K562 (cell line): ENCODE results near the gene SERPINE1. TPM values are rescaled to one million over a fixed set of nuclear protein-coding genes. Genes with fewer than 3 reads are reported as not detected.
A peak's percentile ranks its signal among the peaks of the same experiment; 100 is the strongest.

ENCODE experiments used
- ADNP ChIP-seq: fragments of 200-800 bp; sonication (Bioruptor generic); IDR thresholded peaks from 2 replicates; pipeline ENCODE4 v1.6.1; 2016; ENCODE audit warnings: missing genetic modification characterization, missing compliant biosample characterization
- ARID2 ChIP-seq: fragments of 450-650 bp; IDR thresholded peaks from 2 replicates; pipeline ENCODE4 v1.6.1; 2017; ENCODE audit warnings: antibody characterized with exemption, mild to moderate bottlenecking
- CHCHD3 ChIP-seq: fragments of 250-450 bp; sonication (Bioruptor Pico); IDR thresholded peaks from 2 replicates; pipeline ENCODE4 v2.1.2; 2022; ENCODE audit warnings: mild to moderate bottlenecking
- CUX1 ChIP-seq: fragments of 200-800 bp; sonication (Bioruptor generic); IDR thresholded peaks from 2 replicates; pipeline ENCODE4 v1.6.1; 2016; ENCODE audit warnings: missing genetic modification characterization, missing compliant biosample characterization
- FOXO4 ChIP-seq: fragments of 450-650 bp; formaldehyde crosslinking; IDR thresholded peaks from 2 replicates; pipeline ENCODE4 v1.4.0; 2020; ENCODE audit warnings: mild to moderate bottlenecking, moderate library complexity
- KDM4B ChIP-seq, 2 experiments: fragments of 450-650 bp in 1 of 2; sonication (generic) in 1 of 2; IDR thresholded peaks; 2 replicates each; pipeline ENCODE4 v1.6.1; 2016 to 2017; ENCODE audit warnings: borderline replicate concordance in 2 of 2, antibody characterized with exemption in 1 of 2, low read depth in 1 of 2, mild to moderate bottlenecking in 1 of 2
- KDM5B ChIP-seq: fragments of 200-600 bp; sonication (generic); IDR thresholded peaks from 2 replicates; pipeline ENCODE4 v1.6.1; 2012; ENCODE audit warnings: low read depth, mild to moderate bottlenecking, moderate library complexity, low read length, control low read depth, inconsistent platforms; ENCODE audit not compliant: insufficient replicate concordance
- PHF21A ChIP-seq: fragments of 450-650 bp; IDR thresholded peaks from 2 replicates; pipeline ENCODE4 v1.6.1; 2017; ENCODE audit warnings: low read depth, borderline replicate concordance
- PHF8 ChIP-seq: fragments of 200-600 bp; sonication (generic); IDR thresholded peaks from 2 replicates; pipeline ENCODE4 v1.6.1; 2012; ENCODE audit warnings: mixed run types, mild to moderate bottlenecking, inconsistent platforms, low read length, moderate library complexity, borderline replicate concordance
- SMARCA4 ChIP-seq: fragments of 450-650 bp; IDR thresholded peaks from 2 replicates; pipeline ENCODE4 v1.6.1; 2016
- STAT5A ChIP-seq: IDR thresholded peaks from 2 replicates; pipeline ENCODE4 v1.6.1; 2012; ENCODE audit warnings: low read length, inconsistent platforms, borderline replicate concordance
- TOE1 ChIP-seq, 2 experiments: fragments of 450-650 bp in 1 of 2; sonication (generic) in 1 of 2; formaldehyde crosslinking in 1 of 2; IDR thresholded peaks; 2 replicates each; pipeline versions ENCODE4 v1.7.1 to v1.8.0; 2016 to 2022; ENCODE audit warnings: borderline replicate concordance in 2 of 2, mild to moderate bottlenecking in 2 of 2, antibody characterized with exemption in 1 of 2, inconsistent platforms in 1 of 2, low read depth in 1 of 2, missing genetic modification reagents in 1 of 2, moderate library complexity in 1 of 2
- XRCC5 ChIP-seq: fragments of 200-400 bp; formaldehyde crosslinking; IDR thresholded peaks from 2 replicates; pipeline ENCODE4 v1.6.1; 2017; ENCODE audit warnings: low read depth, mild to moderate bottlenecking, low read length
- ZHX1 ChIP-seq: fragments of 150-350 bp; conservative IDR thresholded peaks from 2 replicates; pipeline ENCODE4 v1.6.1; 2014; ENCODE audit warnings: low read length
- ZKSCAN1 ChIP-seq: fragments of 150-350 bp; IDR thresholded peaks from 2 replicates; pipeline ENCODE4 v1.6.1; 2016; ENCODE audit warnings: low read depth, low read length
- ZNF217 ChIP-seq: sonication (generic); formaldehyde crosslinking; IDR thresholded peaks from 2 replicates; pipeline ENCODE4 v1.8.0; 2022; ENCODE audit warnings: mild to moderate bottlenecking, missing genetic modification reagents
- ZNF311 ChIP-seq: fragments of 250-450 bp; sonication (Bioruptor Pico); IDR thresholded peaks from 2 replicates; pipeline ENCODE4 v1.4.0; 2020; ENCODE audit warnings: mild to moderate bottlenecking, moderate library complexity
- ZNF347 ChIP-seq: fragments of 450-650 bp; formaldehyde crosslinking; IDR thresholded peaks from 2 replicates; pipeline ENCODE4 v1.4.0; 2020; ENCODE audit warnings: low read depth, mild to moderate bottlenecking, moderate library complexity
- polyA plus RNA-seq, 8 experiments: library from polyadenylated mRNA; depleted of rRNA in 4 of 8; stranded (reverse) in 5 of 8; unstranded in 3 of 8; fragments of >200 nt; fragmentation: Nextera tagmentation in 2 of 8; fragmentation: Illumina TruSeq in 1 of 8; extraction: Ambion mirVana in 2 of 8; extraction: Trizol in 1 of 8; gene quantifications; 2 replicates each; pipeline versions ENCODE4 v1.2.1 to v1.2.3, GENCODE V29; 2011 to 2014; ENCODE audit warnings: inconsistent platforms in 1 of 8, missing spikeins in 1 of 8
- total RNA-seq, 7 experiments: library from RNA; depleted of rRNA in 6 of 7; stranded (reverse); fragments of >200 nt in 6 of 7; fragmentation: Illumina TruSeq in 2 of 7; extraction: Trizol in 2 of 7; gene quantifications; 2 replicates each; pipeline versions ENCODE4 v1.2.1 to v1.2.3, GENCODE V29; 2011 to 2021; ENCODE audit warnings: low replicate concordance in 1 of 7

Gene SERPINE1
- total and polyA plus RNA-seq, 9 of the 15 experiments (the other 6 are each of a cell fraction or from before 2014, with no cell fraction given): 0.22 to 4.8 (median 0.91) TPM

GRCh38 chr7:101126651-101127459 is at the start of gene SERPINE1 (continued):
- TF ChIP-seq KDM5B (peak; percentile 83), ZNF311 (no peak), PHF8 (peak; percentile 26; the same call in 1 of the 2 replicates), ZKSCAN1 (no peak), KDM4B (IDR thresholded peaks at IDR 0.05; ENCODE audit: borderline replicate concordance in 2 of 2, low read depth in 1 of 2) (no peak), XRCC5 (no peak), CUX1 (CRISPR knock-in tag) (no peak), TOE1 (IDR thresholded peaks at IDR 0.05; ENCODE audit: borderline replicate concordance) (no peak), TOE1 (CRISPR knock-in tag; IDR thresholded peaks at IDR 0.05; ENCODE audit: borderline replicate concordance, low read depth) (no peak), STAT5A (no peak), SMARCA4 (peak; percentile 26; the same call in 1 of the 2 replicates), ZNF217 (CRISPR knock-in tag) (no peak), FOXO4 (no peak), ADNP (tag) (no peak), ARID2 (no peak), PHF21A (no peak), CHCHD3 (CRISPR knock-in tag) (no peak), ZHX1 (no peak), ZNF347 (CRISPR knock-in tag) (no peak)
